CD14-positive monocyte (primary cell): ENCODE measurements around the gene GH1. TPM values are rescaled to one million over a fixed set of nuclear protein-coding genes. Genes with fewer than 3 reads are reported as not detected.
"Not testable (repeated sequence)": the region's sequence is repeated elsewhere in the genome, so short reads cannot be mapped to it uniquely, and the experiment has no call there.

ENCODE experiments used
- DNase-seq, 3 donors: peaks; one replicate each; pipeline ENCODE4 v3.0.0-alpha.2; 2011 to 2022
- H2AFZ ChIP-seq: 2 replicates; pipeline ENCODE4 v1.6.0; 2012; ENCODE audit warnings: mild to moderate bottlenecking, low read depth, low read length, inconsistent platforms; ENCODE audit not compliant: insufficient read depth, poor library complexity, severe bottlenecking
- H3K27ac ChIP-seq, 2 donors: 1 replicate in 1 of 2; 2 replicates in 1 of 2; pipeline ENCODE4 v1.5.1; 2012 to 2013; ENCODE audit warnings: low read length in 2 of 2, control low read depth in 1 of 2, inconsistent platforms in 1 of 2, low read depth in 1 of 2, mild to moderate bottlenecking in 1 of 2
- H3K27me3 ChIP-seq, 2 donors: one replicate each; pipeline versions ENCODE4 v1.6.0 to v1.6.1; 2011 to 2013; ENCODE audit warnings: low read length in 2 of 2; ENCODE audit not compliant: control insufficient read depth in 2 of 2, insufficient read depth in 2 of 2
- H3K36me3 ChIP-seq, 2 donors: replicated peaks in 1 of 2; 1 replicate in 1 of 2; 2 replicates in 1 of 2; pipeline versions ENCODE4 v1.5.1 to v1.6.1; 2012 to 2013; ENCODE audit warnings: low read length in 2 of 2, control low read depth in 1 of 2, inconsistent platforms in 1 of 2, mild to moderate bottlenecking in 1 of 2; ENCODE audit not compliant: insufficient read depth in 2 of 2, control insufficient read depth in 1 of 2
- H3K4me1 ChIP-seq, 2 donors: 1 replicate in 1 of 2; 2 replicates in 1 of 2; pipeline versions ENCODE4 v1.5.1 to v1.6.1; 2012 to 2013; ENCODE audit warnings: low read length in 2 of 2, control low read depth in 1 of 2, inconsistent platforms in 1 of 2, mild to moderate bottlenecking in 1 of 2, moderate library complexity in 1 of 2; ENCODE audit not compliant: insufficient read depth in 2 of 2, control insufficient read depth in 1 of 2
- H3K4me2 ChIP-seq: replicated peaks from 2 replicates; pipeline ENCODE3; 2012; ENCODE audit warnings: low read length, moderate library complexity, mild to moderate bottlenecking; ENCODE audit not compliant: poor library complexity, severe bottlenecking; ENCODE audit errors: extremely low read depth
- H3K4me3 ChIP-seq, 3 experiments: fragments of 200-600 bp in 1 of 3; sonication (generic) in 1 of 3; replicated peaks in 1 of 3; 1 replicate in 2 of 3; 2 replicates in 1 of 3; pipeline ENCODE4 v1.5.1; 2011 to 2013; ENCODE audit warnings: low read length in 3 of 3, mild to moderate bottlenecking in 3 of 3, control low read depth in 2 of 3, low read depth in 2 of 3, inconsistent platforms in 1 of 3, moderate library complexity in 1 of 3
- H3K79me2 ChIP-seq: 2 replicates; pipeline ENCODE4 v1.6.0; 2012; ENCODE audit warnings: mild to moderate bottlenecking, control low read depth, inconsistent platforms, low read length, moderate library complexity; ENCODE audit not compliant: insufficient read depth
- H3K9ac ChIP-seq: 2 replicates; pipeline ENCODE4 v1.6.0; 2017; ENCODE audit warnings: low read length, mild to moderate bottlenecking; ENCODE audit not compliant: insufficient read depth, poor library complexity, severe bottlenecking
- H3K9me3 ChIP-seq, 2 donors: replicated peaks in 1 of 2; 1 replicate in 1 of 2; 2 replicates in 1 of 2; pipeline versions ENCODE4 v1.5.1 to v1.6.1; 2012 to 2013; ENCODE audit warnings: low read length in 2 of 2, control low read depth in 1 of 2; ENCODE audit not compliant: control insufficient read depth in 1 of 2, insufficient read depth in 1 of 2
- H4K20me1 ChIP-seq: 2 replicates; pipeline ENCODE4 v1.6.0; 2012; ENCODE audit warnings: mild to moderate bottlenecking, low read length, control low read depth, moderate library complexity; ENCODE audit not compliant: insufficient read depth
- H3K27ac Mint-ChIP-seq, 7 donors: one replicate each; pipeline ENCODE4 v1.8.0; 2020; ENCODE audit warnings: mild to moderate bottlenecking in 7 of 7, mixed read lengths in 7 of 7, moderate library complexity in 6 of 7, inconsistent platforms in 2 of 7
- H3K27me3 Mint-ChIP-seq, 3 donors: one replicate each; pipeline ENCODE4 v1.8.0; 2021 to 2022; ENCODE audit warnings: low read depth in 3 of 3, mild to moderate bottlenecking in 3 of 3, mixed read lengths in 3 of 3, moderate library complexity in 3 of 3, inconsistent platforms in 1 of 3
- H3K36me3 Mint-ChIP-seq, 2 donors: one replicate each; pipeline ENCODE4 v1.8.0; 2020; ENCODE audit warnings: mixed read lengths in 2 of 2, inconsistent platforms in 1 of 2, mild to moderate bottlenecking in 1 of 2
- H3K4me1 Mint-ChIP-seq: one replicate; pipeline ENCODE4 v1.8.0; 2020; ENCODE audit warnings: mild to moderate bottlenecking, mixed read lengths
- H3K4me3 Mint-ChIP-seq, 2 donors: one replicate each; pipeline ENCODE4 v1.8.0; 2020; ENCODE audit warnings: mild to moderate bottlenecking in 2 of 2, mixed read lengths in 2 of 2, moderate library complexity in 1 of 2
- H3K9me3 Mint-ChIP-seq, 7 donors: one replicate each; pipeline ENCODE4 v1.8.0; 2020 to 2022; ENCODE audit warnings: mixed read lengths in 7 of 7, mild to moderate bottlenecking in 6 of 7, moderate library complexity in 6 of 7, inconsistent platforms in 2 of 7
- CTCF ChIP-seq: fragments of 200-600 bp; IDR thresholded peaks from one replicate; pipeline ENCODE4 v1.8.0; 2022; ENCODE audit warnings: antibody characterized with exemption, mild to moderate bottlenecking
- WGBS: methylation state at CpG from one replicate; pipeline ENCODE4 v1.1.5; 2013; ENCODE audit warnings: missing lambda C conversion rate; ENCODE audit not compliant: insufficient coverage; 5-methylcytosine and 5-hydroxymethylcytosine counted together
- intact Hi-C, 2 donors: fragments of 100-400 bp; cut with micrococcal nuclease; formaldehyde crosslinking; loops; one replicate each; pipeline versions ENCODE4 v1.15.0 to v1.15.1; 2023
- polyA plus RNA-seq, 3 donors: library from polyadenylated mRNA; depleted of rRNA in 1 of 3; unstranded in 2 of 3; stranded (reverse) in 1 of 3; fragments of 300-500 nt in 2 of 3; fragments of >200 nt in 1 of 3; fragmentation: Illumina TruSeq in 2 of 3; gene quantifications; 1 replicate in 2 of 3; 2 replicates in 1 of 3; pipeline ENCODE4 v1.2.3, GENCODE V29; 2012 to 2021

Gene GH1
- polyA plus RNA-seq, 3 donors = not detected

GRCh38 chr17:63916566-63917185, 2.0 kb downstream of the GH1 start:
- no peak for TF ChIP-seq CTCF
- no peaks in the 10 kb centered on the region for H3K4me1 ChIP-seq
- Mint-ChIP-seq H3K27me3 (peaks cover 2 to 11% (median 4%) of the 10 kb centered on the region in 3 donors), H3K4me1 (peaks cover 14% of the 10 kb centered on the region), H3K36me3 (no peaks in the 10 kb centered on the region), H3K9me3 (no peaks in the 10 kb centered on the region), H3K4me3 (no peak overlapping the region), H3K27ac (no peak overlapping the region)
- no peaks in the 10 kb centered on the region for H3K36me3 ChIP-seq
- H3K9ac ChIP-seq = no peak overlapping the region
- WGBS = 96% methylated on average over 11 of the region's 12 CpGs
- H3K4me3 ChIP-seq = no peak overlapping the region
- H3K27me3 ChIP-seq = no peaks in the 10 kb centered on the region
- no peaks in the 10 kb centered on the region for H4K20me1 ChIP-seq
- H3K4me2 ChIP-seq = no peak overlapping the region
- H3K79me2 ChIP-seq = no peaks in the 10 kb centered on the region
- DNase-seq = no peak
- intact Hi-C loops = loop anchor here (5.0 to 10.0 kb wide), 3 partner anchors 108 to 216 kb away; partner anchors contain the start of genes ERN1 (in 1 of the 2) and ICAM2 (in 1 of the 2)
- no peak overlapping the region for H2AFZ ChIP-seq
- no peak overlapping the region for H3K27ac ChIP-seq
- H3K9me3 ChIP-seq = no peaks in the 10 kb centered on the region

GRCh38 chr17:63915753-63916152, 2.9 kb downstream of the GH1 start:
- H3K9ac ChIP-seq = not testable (repeated sequence)
- peak overlapping the region; percentile 12 to 55 for H3K4me3 Mint-ChIP-seq

More at GRCh38 chr17:63915753-63916152, 2.9 kb downstream of the GH1 start:
- not testable (repeated sequence) for H3K27ac ChIP-seq, DNase-seq, H3K4me3 ChIP-seq, H4K20me1 ChIP-seq, H3K36me3 ChIP-seq, H3K27me3 ChIP-seq, H3K9me3 Mint-ChIP-seq, H3K27ac Mint-ChIP-seq, H3K36me3 Mint-ChIP-seq, H3K79me2 ChIP-seq, H3K4me1 ChIP-seq, H3K4me2 ChIP-seq, H2AFZ ChIP-seq, H3K9me3 ChIP-seq
- Mint-ChIP-seq H3K4me1 (peaks cover 14% of the 10 kb centered on the region), H3K27me3 (peaks cover 2 to 11% (median 5%) of the 10 kb centered on the region in 3 donors)
- intact Hi-C loops = loop anchor here (5.0 to 10.0 kb wide), 3 partner anchors 109 to 217 kb away; partner anchors contain the start of genes ERN1 (in 1 of the 2) and ICAM2 (in 1 of the 2)
- WGBS = 30% methylated on average over 3 of the region's 10 CpGs
